ENCODE results near the gene SCAMP1. TPM values are rescaled to one million over a fixed set of nuclear protein-coding genes. Genes with fewer than 3 reads are reported as not detected.

Gene SCAMP1
- total RNA-seq, 1 experiment from 2014 or later = 43.8 TPM

DNA sequence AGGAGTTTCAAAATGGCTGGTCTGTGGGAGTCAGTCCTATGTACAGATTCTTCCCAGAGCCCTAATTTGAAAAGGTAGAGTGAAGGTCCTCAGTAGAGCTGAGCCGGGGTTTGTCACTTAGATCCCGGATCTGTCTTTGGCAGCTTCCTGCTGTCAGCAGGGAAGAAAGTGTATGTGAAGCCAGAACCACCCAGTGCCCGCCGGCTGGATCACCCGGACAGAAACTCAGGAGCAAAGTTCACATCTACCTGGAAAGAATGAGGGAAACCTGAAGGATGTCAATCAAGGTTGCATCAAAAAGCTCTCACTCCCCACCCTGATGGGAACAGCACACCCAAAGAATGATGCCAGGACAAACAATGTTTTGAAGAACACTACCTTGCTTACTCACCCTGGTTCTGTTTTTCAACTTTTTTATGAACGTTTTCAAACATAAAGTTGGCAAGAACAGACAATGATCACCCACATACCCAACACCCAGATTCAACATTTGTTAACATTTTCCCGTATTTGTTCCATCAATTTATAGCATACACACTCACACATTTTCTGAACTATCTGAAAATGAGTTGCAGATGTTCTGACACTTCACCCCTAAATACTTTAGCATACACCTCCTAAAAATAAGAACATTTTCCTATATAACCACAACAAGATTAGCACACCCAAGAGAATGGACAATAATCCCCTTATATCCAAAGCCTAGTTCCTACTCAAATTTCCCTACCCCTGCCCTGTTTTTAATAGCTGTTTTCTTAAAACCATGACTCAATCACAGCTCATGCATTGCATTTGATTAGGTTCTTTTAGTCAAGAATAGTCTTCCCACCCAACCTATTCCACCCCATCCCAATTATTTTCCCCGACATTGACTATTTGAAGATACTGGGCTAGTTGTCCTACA lies 154.3 kb downstream of the SCAMP1 start:
- no peak for ATAC-seq
- H3K27ac Mint-ChIP-seq = no peak overlapping the region
- no peak overlapping the region for H3K4me3 Mint-ChIP-seq
- TF ChIP-seq ZNF219 (CRISPR knock-in tag; IDR thresholded peaks at IDR 0.05; ENCODE audit: borderline replicate concordance) (no peak), CTCF (IDR thresholded peaks at IDR 0.05) (no peak), NR3C1 (CRISPR knock-in tag; conservative IDR thresholded peaks at IDR 0.05; ENCODE audit: low read depth) (no peak), IRF2 (CRISPR knock-in tag; IDR thresholded peaks at IDR 0.05; ENCODE audit: borderline replicate concordance, low read depth) (no peak), PRRX2 (CRISPR knock-in tag; IDR thresholded peaks at IDR 0.05) (no peak), RELA (CRISPR knock-in tag; IDR thresholded peaks at IDR 0.05; ENCODE audit: borderline replicate concordance) (no peak), TEAD4 (CRISPR knock-in tag; IDR thresholded peaks at IDR 0.05) (no peak), E2F4 (CRISPR knock-in tag; IDR thresholded peaks at IDR 0.05; ENCODE audit: borderline replicate concordance, low read depth) (no peak), ZNF232 (CRISPR knock-in tag; IDR thresholded peaks at IDR 0.05) (no peak), ETV6 (CRISPR knock-in tag; IDR thresholded peaks at IDR 0.05) (no peak), TP53 (CRISPR knock-in tag; IDR thresholded peaks at IDR 0.05) (no peak), ZSCAN18 (CRISPR knock-in tag; IDR thresholded peaks at IDR 0.05) (no peak), ZNF512 (CRISPR knock-in tag; IDR thresholded peaks at IDR 0.05; ENCODE audit: borderline replicate concordance) (no peak)
- TF ChIP-seq, protein P1, sequence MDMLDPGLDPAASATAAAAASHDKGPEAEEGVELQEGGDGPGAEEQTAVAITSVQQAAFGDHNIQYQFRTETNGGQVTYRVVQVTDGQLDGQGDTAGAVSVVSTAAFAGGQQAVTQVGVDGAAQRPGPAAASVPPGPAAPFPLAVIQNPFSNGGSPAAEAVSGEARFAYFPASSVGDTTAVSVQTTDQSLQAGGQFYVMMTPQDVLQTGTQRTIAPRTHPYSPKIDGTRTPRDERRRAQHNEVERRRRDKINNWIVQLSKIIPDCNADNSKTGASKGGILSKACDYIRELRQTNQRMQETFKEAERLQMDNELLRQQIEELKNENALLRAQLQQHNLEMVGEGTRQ (CRISPR knock-in tag; IDR thresholded peaks at IDR 0.05) = no peak
- H3K36me3 Mint-ChIP-seq = peaks cover 3% of the 10 kb centered on the region; the same call in 1 of the 2 replicates
- H3K4me1 Mint-ChIP-seq = peaks cover 33% of the 10 kb centered on the region
- H3K9me3 Mint-ChIP-seq = no peaks in the 10 kb centered on the region
- DNase-seq (ENCODE audit: low spot score) = no peak
- H3K27me3 Mint-ChIP-seq (ENCODE audit: low read depth) = no peaks in the 10 kb centered on the region
- POLR2A ChIA-PET = no interaction called here
- CTCF ChIA-PET = interaction anchor here (0.8 to 2.7 kb wide), 2 partner anchors 19 to 385 kb away, joined by 3 to 9 read pairs; no protein-coding TSS in a partner anchor

- DNase-seq (ENCODE audit: low spot score) (peak; percentile 28), ATAC-seq (peak; percentile 74)
- Mint-ChIP-seq H3K4me3 (no peak overlapping the region), H3K27ac (no peak overlapping the region), H3K4me1 (peaks cover 26% of the 10 kb centered on the region), H3K9me3 (no peaks in the 10 kb centered on the region), H3K36me3 (peaks cover 3% of the 10 kb centered on the region; the same call in 1 of the 2 replicates), H3K27me3 (ENCODE audit: low read depth) (no peaks in the 10 kb centered on the region)
- TF ChIP-seq EMX1 (CRISPR knock-in tag; IDR thresholded peaks at IDR 0.05) (no peak), TCF7 (CRISPR knock-in tag; IDR thresholded peaks at IDR 0.05; ENCODE audit: low read depth) (no peak)
- TF ChIP-seq, protein P2, sequence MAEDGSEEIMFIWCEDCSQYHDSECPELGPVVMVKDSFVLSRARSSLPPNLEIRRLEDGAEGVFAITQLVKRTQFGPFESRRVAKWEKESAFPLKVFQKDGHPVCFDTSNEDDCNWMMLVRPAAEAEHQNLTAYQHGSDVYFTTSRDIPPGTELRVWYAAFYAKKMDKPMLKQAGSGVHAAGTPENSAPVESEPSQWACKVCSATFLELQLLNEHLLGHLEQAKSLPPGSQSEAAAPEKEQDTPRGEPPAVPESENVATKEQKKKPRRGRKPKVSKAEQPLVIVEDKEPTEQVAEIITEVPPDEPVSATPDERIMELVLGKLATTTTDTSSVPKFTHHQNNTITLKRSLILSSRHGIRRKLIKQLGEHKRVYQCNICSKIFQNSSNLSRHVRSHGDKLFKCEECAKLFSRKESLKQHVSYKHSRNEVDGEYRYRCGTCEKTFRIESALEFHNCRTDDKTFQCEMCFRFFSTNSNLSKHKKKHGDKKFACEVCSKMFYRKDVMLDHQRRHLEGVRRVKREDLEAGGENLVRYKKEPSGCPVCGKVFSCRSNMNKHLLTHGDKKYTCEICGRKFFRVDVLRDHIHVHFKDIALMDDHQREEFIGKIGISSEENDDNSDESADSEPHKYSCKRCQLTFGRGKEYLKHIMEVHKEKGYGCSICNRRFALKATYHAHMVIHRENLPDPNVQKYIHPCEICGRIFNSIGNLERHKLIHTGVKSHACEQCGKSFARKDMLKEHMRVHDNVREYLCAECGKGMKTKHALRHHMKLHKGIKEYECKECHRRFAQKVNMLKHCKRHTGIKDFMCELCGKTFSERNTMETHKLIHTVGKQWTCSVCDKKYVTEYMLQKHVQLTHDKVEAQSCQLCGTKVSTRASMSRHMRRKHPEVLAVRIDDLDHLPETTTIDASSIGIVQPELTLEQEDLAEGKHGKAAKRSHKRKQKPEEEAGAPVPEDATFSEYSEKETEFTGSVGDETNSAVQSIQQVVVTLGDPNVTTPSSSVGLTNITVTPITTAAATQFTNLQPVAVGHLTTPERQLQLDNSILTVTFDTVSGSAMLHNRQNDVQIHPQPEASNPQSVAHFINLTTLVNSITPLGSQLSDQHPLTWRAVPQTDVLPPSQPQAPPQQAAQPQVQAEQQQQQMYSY (CRISPR knock-in tag; IDR thresholded peaks at IDR 0.05) = no peak
- ChIA-PET CTCF (interaction anchor here (0.8 to 2.7 kb wide), 3 partner anchors 18 to 384 kb away, joined by 3 to 9 read pairs (median 5); no protein-coding TSS in a partner anchor), POLR2A (no interaction called here)
These were observed 155.3 kb downstream of the SCAMP1 start for GRCh38 chr5:78515670-78516069.

Measured in WTC11 (cell line).